Fibroblast of lung (primary cell): ENCODE data around the gene SPI1.

Source experiments
- EZH2 ChIP-seq: IDR thresholded peaks from 2 replicates; pipeline ENCODE4 v1.5.1; 2012; ENCODE audit warnings: low read length, control low read depth, mild to moderate bottlenecking; ENCODE audit errors: missing control alignments
- TF ChIP-seq, protein P1 (sequence below), 2 donors: IDR thresholded peaks in 1 of 2; conservative IDR thresholded peaks in 1 of 2; 1 replicate in 1 of 2; 2 replicates in 1 of 2; pipeline ENCODE4 v1.5.1; 2011 to 2012; ENCODE audit warnings: low read length in 2 of 2, control low read depth in 1 of 2, inconsistent platforms in 1 of 2, low read depth in 1 of 2, mild to moderate bottlenecking in 1 of 2

DNA sequence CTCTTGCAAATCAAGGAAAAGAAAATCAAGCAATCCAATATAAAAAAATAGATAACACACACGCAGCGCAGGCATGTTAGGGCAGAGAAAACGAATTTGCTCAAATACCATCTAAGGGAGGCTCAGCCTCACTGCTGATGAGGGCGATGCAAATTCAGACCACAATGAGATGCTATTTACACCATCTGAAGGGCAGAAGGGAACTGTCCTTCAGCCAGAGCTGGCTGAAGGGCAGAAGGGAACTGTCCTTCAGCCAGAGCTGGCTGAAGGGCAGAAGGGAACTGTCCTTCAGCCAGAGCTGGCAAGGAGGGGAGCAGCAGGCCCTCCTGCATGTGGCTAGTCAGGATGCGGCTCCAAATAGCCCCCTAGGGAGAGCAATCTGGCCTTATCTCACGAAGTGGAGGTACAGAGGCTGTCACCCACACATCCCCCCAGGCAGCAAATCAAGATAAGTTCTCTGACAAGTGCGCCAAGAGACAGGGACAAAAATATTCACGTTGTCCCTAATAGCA, 22.5 kb upstream of the SPI1 start:
- TF ChIP-seq, protein P1, sequence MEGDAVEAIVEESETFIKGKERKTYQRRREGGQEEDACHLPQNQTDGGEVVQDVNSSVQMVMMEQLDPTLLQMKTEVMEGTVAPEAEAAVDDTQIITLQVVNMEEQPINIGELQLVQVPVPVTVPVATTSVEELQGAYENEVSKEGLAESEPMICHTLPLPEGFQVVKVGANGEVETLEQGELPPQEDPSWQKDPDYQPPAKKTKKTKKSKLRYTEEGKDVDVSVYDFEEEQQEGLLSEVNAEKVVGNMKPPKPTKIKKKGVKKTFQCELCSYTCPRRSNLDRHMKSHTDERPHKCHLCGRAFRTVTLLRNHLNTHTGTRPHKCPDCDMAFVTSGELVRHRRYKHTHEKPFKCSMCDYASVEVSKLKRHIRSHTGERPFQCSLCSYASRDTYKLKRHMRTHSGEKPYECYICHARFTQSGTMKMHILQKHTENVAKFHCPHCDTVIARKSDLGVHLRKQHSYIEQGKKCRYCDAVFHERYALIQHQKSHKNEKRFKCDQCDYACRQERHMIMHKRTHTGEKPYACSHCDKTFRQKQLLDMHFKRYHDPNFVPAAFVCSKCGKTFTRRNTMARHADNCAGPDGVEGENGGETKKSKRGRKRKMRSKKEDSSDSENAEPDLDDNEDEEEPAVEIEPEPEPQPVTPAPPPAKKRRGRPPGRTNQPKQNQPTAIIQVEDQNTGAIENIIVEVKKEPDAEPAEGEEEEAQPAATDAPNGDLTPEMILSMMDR (conservative IDR thresholded peaks at IDR 0.05 in 1 of 2, IDR thresholded peaks at IDR 0.05 in 1 of 2; ENCODE audit: low read depth in 1 of 2, low read length in 2 of 2), result no peak
- TF ChIP-seq EZH2, result no peak
